ENCODE measurements around the gene TBC1D26.
"Not testable (repeated sequence)": the region's sequence is repeated elsewhere in the genome, so short reads cannot be mapped to it uniquely, and the experiment has no call there.

Gene TBC1D26

DNA sequence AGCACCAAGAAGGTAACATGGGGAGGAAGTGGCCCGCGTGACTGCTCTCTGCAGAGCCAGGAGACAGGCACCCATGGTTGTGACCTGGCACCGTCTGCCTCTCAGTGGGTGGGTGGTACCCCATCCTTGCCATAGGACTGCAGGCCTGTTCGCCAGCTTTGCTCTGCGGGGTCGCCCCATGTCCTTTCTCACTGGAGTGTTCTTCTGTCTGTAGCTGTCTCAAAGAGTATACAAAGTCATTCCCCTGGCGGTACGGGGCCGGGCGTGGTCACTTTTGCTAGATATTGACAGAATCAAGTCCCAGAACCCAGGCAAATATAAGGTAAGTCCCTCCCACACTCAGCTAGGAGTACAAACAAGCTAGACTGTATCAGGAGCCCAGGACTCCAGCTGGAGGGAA, 6.0 kb downstream of the TBC1D26 start:
- no peak for TF ChIP-seq CTCF (conservative IDR thresholded peaks at IDR 0.05; ENCODE audit: low read depth, low read length)
- no peak overlapping the region for H3K4me3 ChIP-seq (ENCODE audit: low read length)
- DNase-seq (ENCODE audit: low read depth), result no peak

DNA sequence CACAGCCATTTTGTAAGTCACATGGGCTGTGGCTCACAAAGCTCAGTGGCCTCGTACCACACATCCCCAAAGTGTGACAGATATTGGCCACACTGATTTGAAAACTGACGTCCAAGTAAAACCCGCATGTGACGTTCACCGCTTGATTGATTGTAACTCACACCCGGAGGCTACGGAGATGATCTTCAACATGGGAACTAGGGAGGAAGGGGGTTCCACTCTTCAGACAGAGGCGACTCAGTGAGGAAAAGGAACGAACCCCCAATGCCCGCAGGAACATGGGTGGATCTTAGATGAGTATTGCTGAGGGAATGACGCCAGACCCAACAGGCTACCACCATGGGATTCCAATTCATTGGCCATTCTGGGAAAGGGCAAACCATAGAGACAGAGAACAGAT, 7.2 kb downstream of the TBC1D26 start:
- DNase-seq (ENCODE audit: low read depth), result not testable (repeated sequence)

GRCh38 chr17:15740041-15740440, 8.0 kb downstream of the TBC1D26 start:
- not testable (repeated sequence) for DNase-seq (ENCODE audit: low read depth); H3K4me3 ChIP-seq (ENCODE audit: low read length)

More for the DNA sequence above, 7.2 kb downstream of the TBC1D26 start:
- not testable (repeated sequence) for H3K4me3 ChIP-seq (ENCODE audit: low read length)

- no peak for TF ChIP-seq CTCF (conservative IDR thresholded peaks at IDR 0.05; ENCODE audit: low read depth, low read length)
- H3K4me3 ChIP-seq (ENCODE audit: low read length), result no peak overlapping the region
- DNase-seq (ENCODE audit: low read depth), result no peak
Observed at GRCh38 chr17:15740570-15741120, 8.6 kb downstream of the TBC1D26 start.

GRCh38 chr17:15741624-15742023, 9.5 kb downstream of the TBC1D26 start:
- H3K4me3 ChIP-seq (ENCODE audit: low read length), result no peak overlapping the region
- no peak for DNase-seq (ENCODE audit: low read depth)
- TF ChIP-seq CTCF (conservative IDR thresholded peaks at IDR 0.05; ENCODE audit: low read depth, low read length), result no peak

DNA sequence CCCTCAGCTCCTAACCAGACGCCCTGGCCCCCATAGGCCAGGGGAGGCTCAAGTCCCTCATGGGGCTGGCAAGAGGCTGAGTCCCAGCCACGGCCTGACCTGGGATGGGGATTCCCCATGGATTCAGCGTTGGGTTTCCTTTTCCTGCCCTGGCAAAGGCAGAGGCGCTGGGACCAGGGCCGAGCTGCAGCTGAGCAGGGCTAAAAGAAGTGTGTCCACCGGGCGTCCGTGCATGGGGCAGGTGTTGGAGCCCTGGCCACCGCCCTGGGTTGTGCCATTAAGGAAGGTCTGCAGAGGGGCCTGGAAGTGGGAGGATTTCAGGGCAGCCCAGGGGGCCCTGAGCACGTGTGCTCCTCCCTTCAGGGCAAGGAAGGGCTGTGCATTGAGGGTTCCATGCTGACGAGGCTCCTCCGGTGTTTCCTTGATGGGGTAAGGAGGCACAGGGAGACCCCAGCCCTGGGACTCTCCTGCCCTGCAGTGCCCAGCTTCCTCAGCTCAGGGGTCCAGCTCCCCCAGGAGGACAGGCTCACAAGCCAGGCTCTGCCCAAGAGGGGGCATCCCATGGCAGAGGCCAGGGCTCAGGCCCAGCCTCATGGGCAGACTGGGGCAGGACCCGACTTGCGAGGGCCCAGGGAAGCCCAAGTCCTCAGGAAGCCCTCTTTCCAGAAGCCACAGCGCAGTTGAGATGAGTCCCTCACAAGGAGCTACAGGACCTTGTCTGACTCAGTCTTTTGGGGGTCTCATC, 10.1 kb downstream of the TBC1D26 start:
- H3K4me3 ChIP-seq (ENCODE audit: low read length), result no peak overlapping the region
- no peak for TF ChIP-seq CTCF (conservative IDR thresholded peaks at IDR 0.05; ENCODE audit: low read depth, low read length)
- no peak for DNase-seq (ENCODE audit: low read depth)

GRCh38 chr17:15742921-15743320, 10.8 kb downstream of the TBC1D26 start:
- TF ChIP-seq CTCF (conservative IDR thresholded peaks at IDR 0.05; ENCODE audit: low read depth, low read length), result no peak
- DNase-seq (ENCODE audit: low read depth), result no peak
- H3K4me3 ChIP-seq (ENCODE audit: low read length), result no peak overlapping the region

DNA sequence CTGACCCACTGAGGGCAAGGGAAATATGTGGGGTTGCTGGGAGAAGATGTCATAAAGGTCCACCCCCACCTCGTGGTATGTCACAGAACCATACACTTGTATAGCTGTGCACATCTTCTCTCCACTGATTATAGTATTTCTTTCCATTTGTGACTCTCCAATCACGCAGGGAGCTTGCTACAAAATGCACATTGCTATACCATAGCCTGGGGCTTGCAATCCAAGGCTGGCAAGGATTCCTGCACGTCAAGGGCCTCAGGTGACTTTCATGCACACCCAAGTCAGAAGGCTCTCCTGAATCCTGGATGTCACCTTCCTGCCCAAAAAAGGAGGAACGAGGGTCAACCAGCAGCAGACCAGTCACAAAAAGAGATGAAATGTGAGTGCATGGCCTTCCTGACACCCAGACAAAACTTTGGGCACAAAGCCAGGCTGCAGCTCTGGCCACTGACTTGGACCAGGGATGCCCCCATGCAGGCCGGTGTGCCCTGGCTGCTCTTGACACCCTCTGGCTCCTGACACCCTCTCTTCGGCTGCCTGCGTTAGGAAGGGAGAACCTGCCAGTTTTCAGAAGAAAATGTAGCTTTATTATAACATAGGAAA, 12.1 kb downstream of the TBC1D26 start:
- no peak for TF ChIP-seq CTCF (conservative IDR thresholded peaks at IDR 0.05; ENCODE audit: low read depth, low read length)
- DNase-seq (ENCODE audit: low read depth), result no peak
- H3K4me3 ChIP-seq (ENCODE audit: low read length), result no peak overlapping the region

Measured in retinal pigment epithelial cell (primary cell).